Glutamatergic neuron (in vitro differentiated cells): ENCODE measurements around the gene NTF3. TPM values are rescaled to one million over a fixed set of nuclear protein-coding genes. Genes with fewer than 3 reads are reported as not detected.

Experiments
- DNase-seq: peaks from one replicate; pipeline ENCODE4 v3.0.0; 2022
- H3K27ac Mint-ChIP-seq: one replicate; pipeline ENCODE4 v1.8.0; 2020; ENCODE audit warnings: mild to moderate bottlenecking, mixed read lengths, inconsistent platforms; ENCODE audit not compliant: unreplicated experiment
- H3K27me3 Mint-ChIP-seq: one replicate; pipeline ENCODE4 v1.8.0; 2020; ENCODE audit warnings: mild to moderate bottlenecking, moderate library complexity, mixed read lengths, inconsistent platforms; ENCODE audit not compliant: unreplicated experiment
- H3K36me3 Mint-ChIP-seq: one replicate; pipeline ENCODE4 v1.8.0; 2020; ENCODE audit warnings: mild to moderate bottlenecking, mixed read lengths, inconsistent platforms; ENCODE audit not compliant: unreplicated experiment
- H3K4me1 Mint-ChIP-seq: one replicate; pipeline ENCODE4 v1.8.0; 2020; ENCODE audit warnings: mild to moderate bottlenecking, low read depth, mixed read lengths, inconsistent platforms; ENCODE audit not compliant: unreplicated experiment
- H3K4me3 Mint-ChIP-seq: one replicate; pipeline ENCODE4 v1.8.0; 2020; ENCODE audit warnings: mild to moderate bottlenecking, mixed read lengths, inconsistent platforms; ENCODE audit not compliant: unreplicated experiment
- H3K9me3 Mint-ChIP-seq: one replicate; pipeline ENCODE4 v1.8.0; 2020; ENCODE audit warnings: mild to moderate bottlenecking, moderate library complexity, mixed read lengths, inconsistent platforms; ENCODE audit not compliant: unreplicated experiment
- CTCF ChIP-seq: fragments of 200-600 bp; sonication (generic); IDR thresholded peaks from one replicate; pipeline ENCODE4 v1.5.0; 2021; ENCODE audit not compliant: partially characterized antibody, unreplicated experiment
- total RNA-seq: library from RNA; stranded (reverse); fragmentation: NEBNext Ultra II Directional; extraction: Animal tissue kit (Norgen Biotek cat#: 25700); gene quantifications from one replicate; pipeline ENCODE4 v1.2.1, GENCODE V29; 2021; ENCODE audit not compliant: unreplicated experiment

The NTF3 gene
- total RNA-seq, 1 donor from 2014 or later, result 5.0 TPM

GRCh38 chr12:5505116-5505515, 73.2 kb downstream of the NTF3 start:
- peaks cover 6% of the 10 kb centered on the region for H3K4me1 Mint-ChIP-seq
- TF ChIP-seq CTCF, result no peak
- no peak overlapping the region for H3K27ac Mint-ChIP-seq
- no peak for DNase-seq
- H3K27me3 Mint-ChIP-seq, result peaks cover 3% of the 10 kb centered on the region
- H3K4me3 Mint-ChIP-seq, result no peak overlapping the region
- H3K36me3 Mint-ChIP-seq, result no peaks in the 10 kb centered on the region
- peaks cover 3% of the 10 kb centered on the region for H3K9me3 Mint-ChIP-seq

- no peak for DNase-seq
- Mint-ChIP-seq H3K36me3 (no peaks in the 10 kb centered on the region), H3K27me3 (peaks cover 4% of the 10 kb centered on the region), H3K4me3 (no peak overlapping the region), H3K27ac (no peak overlapping the region), H3K9me3 (peaks cover 3% of the 10 kb centered on the region), H3K4me1 (peaks cover 5% of the 10 kb centered on the region)
- no peak for TF ChIP-seq CTCF
Observed at GRCh38 chr12:5505751-5506150, 73.8 kb downstream of the NTF3 start.

GRCh38 chr12:5506295-5506694, 74.4 kb downstream of the NTF3 start:
- no peak for TF ChIP-seq CTCF
- H3K4me1 Mint-ChIP-seq, result peaks cover 7% of the 10 kb centered on the region
- H3K27ac Mint-ChIP-seq, result no peak overlapping the region

GRCh38 chr12:5506821-5507231, 74.9 kb downstream of the NTF3 start:
- H3K4me1 Mint-ChIP-seq, result peaks cover 7% of the 10 kb centered on the region
- H3K27me3 Mint-ChIP-seq, result peaks cover 1% of the 10 kb centered on the region
- peaks cover 4% of the 10 kb centered on the region for H3K9me3 Mint-ChIP-seq
- TF ChIP-seq CTCF, result no peak
- H3K27ac Mint-ChIP-seq, result no peak overlapping the region
- no peaks in the 10 kb centered on the region for H3K36me3 Mint-ChIP-seq
- no peak for DNase-seq
- H3K4me3 Mint-ChIP-seq, result no peak overlapping the region

More at GRCh38 chr12:5506295-5506694, 74.4 kb downstream of the NTF3 start:
- peaks cover 4% of the 10 kb centered on the region for H3K9me3 Mint-ChIP-seq
- no peaks in the 10 kb centered on the region for H3K36me3 Mint-ChIP-seq
- no peak overlapping the region for H3K4me3 Mint-ChIP-seq
- DNase-seq, result no peak
- peaks cover 4% of the 10 kb centered on the region for H3K27me3 Mint-ChIP-seq

GRCh38 chr12:5507401-5507935, 75.6 kb downstream of the NTF3 start:
- no peak overlapping the region for H3K27ac Mint-ChIP-seq
- no peak overlapping the region for H3K4me3 Mint-ChIP-seq
- DNase-seq, result no peak
- H3K36me3 Mint-ChIP-seq, result no peaks in the 10 kb centered on the region
- no peak for TF ChIP-seq CTCF
- H3K27me3 Mint-ChIP-seq, result peaks cover 1% of the 10 kb centered on the region
- H3K4me1 Mint-ChIP-seq, result peaks cover 7% of the 10 kb centered on the region
- peaks cover 4% of the 10 kb centered on the region for H3K9me3 Mint-ChIP-seq
